PC-3 (cell line): ENCODE data around the gene CLCF1. TPM values are rescaled to one million over a fixed set of nuclear protein-coding genes. Genes with fewer than 3 reads are reported as not detected.
A peak's percentile ranks its signal among the peaks of the same experiment; 100 is the strongest.

Experiments
- ATAC-seq: fragments of 200-7000 bp; cut with Tn5 transposase; 2 replicates; pipeline ENCODE4 v1.9.1; 2020; ENCODE audit warnings: mild to moderate bottlenecking, moderate library complexity
- BruUV-seq: library from RNA; stranded (reverse); fragments of 400-500 nt; replicated peaks from 2 replicates; lab custom pipeline; 2021; lab: Mats Ljungman, UMichigan
- CTCF ChIA-PET: fragments of 300-600 bp; sonication (Branson Sonifier 250); formaldehyde crosslinking; loops from one replicate; lab custom pipeline; 2022; ENCODE audit warnings: antibody characterized with exemption; lab: Charles Lee
- POLR2A ChIA-PET: fragments of 300-600 bp; sonication (Branson Sonifier 250); formaldehyde crosslinking; loops from one replicate; lab custom pipeline; 2022; ENCODE audit warnings: antibody characterized with exemption; ENCODE audit not compliant: unreplicated experiment; lab: Charles Lee
- DNase-seq: peaks from one replicate; pipeline ENCODE4 v3.0.0-alpha.2; 2015
- H2AFZ ChIP-seq: fragments of 300-600 bp; sonication (generic); 2 replicates; pipeline ENCODE4 v1.6.0; 2016; ENCODE audit warnings: antibody characterized with exemption, low read length
- H3F3A ChIP-seq: fragments of 300-600 bp; sonication (generic); one replicate; pipeline ENCODE4 v1.6.0; 2017; ENCODE audit warnings: antibody characterized with exemption, low read length, control low read depth, mild to moderate bottlenecking; ENCODE audit not compliant: unreplicated experiment
- H3K27ac ChIP-seq: fragments of 300-600 bp; sonication (generic); 2 replicates; pipeline ENCODE4 v1.5.1; 2016; ENCODE audit warnings: mild to moderate bottlenecking, low read length
- H3K27me3 ChIP-seq: fragments of 300-600 bp; sonication (generic); 2 replicates; pipeline ENCODE4 v1.6.1; 2016; ENCODE audit warnings: low read length, mixed read lengths
- H3K36me3 ChIP-seq: fragments of 300-600 bp; sonication (generic); 2 replicates; pipeline ENCODE4 v1.6.1; 2016; ENCODE audit warnings: low read depth, mixed run types, low read length, mixed read lengths
- H3K4me1 ChIP-seq: fragments of 300-600 bp; sonication (generic); 2 replicates; pipeline ENCODE4 v1.5.1; 2016; ENCODE audit warnings: low read length; ENCODE audit not compliant: insufficient read depth
- H3K4me2 ChIP-seq: fragments of 300-600 bp; sonication (generic); 2 replicates; pipeline ENCODE4 v1.6.0; 2016; ENCODE audit warnings: low read length
- H3K4me3 ChIP-seq: fragments of 300-600 bp; sonication (generic); 2 replicates; pipeline ENCODE4 v1.5.1; 2016; ENCODE audit warnings: mild to moderate bottlenecking, low read length, mixed read lengths
- H3K79me2 ChIP-seq: fragments of 300-600 bp; sonication (generic); 2 replicates; pipeline ENCODE4 v1.6.1; 2017; ENCODE audit warnings: low read length, mixed read lengths
- H3K9ac ChIP-seq: fragments of 300-600 bp; sonication (generic); 2 replicates; pipeline ENCODE4 v1.6.0; 2016; ENCODE audit warnings: mild to moderate bottlenecking, low read length
- H3K9me2 ChIP-seq: fragments of 300-600 bp; sonication (generic); replicated peaks from 2 replicates; pipeline ENCODE4 v1.6.1; 2016; ENCODE audit warnings: mixed run types, low read length, mixed read lengths
- H3K9me3 ChIP-seq: fragments of 300-600 bp; sonication (generic); 2 replicates; pipeline ENCODE4 v1.6.1; 2016; ENCODE audit warnings: low read length, mixed read lengths
- H4K20me1 ChIP-seq: fragments of 300-600 bp; sonication (generic); 2 replicates; pipeline ENCODE4 v1.6.1; 2016; ENCODE audit warnings: low read length, mixed read lengths
- CTCF ChIP-seq: fragments of 300-600 bp; sonication (generic); conservative IDR thresholded peaks from 2 replicates; pipeline ENCODE4 v1.5.1; 2017; ENCODE audit warnings: antibody characterized with exemption, low read depth, mild to moderate bottlenecking, low read length
- EZH2 ChIP-seq: fragments of 300-600 bp; sonication (generic); IDR thresholded peaks from one replicate; pipeline ENCODE4 v1.6.1; 2017; ENCODE audit warnings: antibody characterized with exemption, mild to moderate bottlenecking, low read length; ENCODE audit not compliant: unreplicated experiment
- EZH2phosphoT487 ChIP-seq: fragments of 300-600 bp; sonication (generic); IDR thresholded peaks from 2 replicates; pipeline ENCODE4 v1.6.1; 2018; ENCODE audit warnings: mild to moderate bottlenecking, antibody characterized with exemption, low read length, borderline replicate concordance
- intact Hi-C: fragments of 100-400 bp; cut with micrococcal nuclease; formaldehyde crosslinking; loops from 2 replicates; pipeline ENCODE4 v1.9.0; 2023
- total RNA-seq: library from RNA; depleted of rRNA; stranded (reverse); fragments of >200 nt; gene quantifications from 2 replicates; pipeline ENCODE4 v1.2.3, GENCODE V29; 2014

CLCF1 gene
- total RNA-seq, 1 experiment from 2014 or later, result 48.3 TPM

- Histone ChIP-seq H2AFZ (no peak overlapping the region), H3K9ac (0 out of 2 replicates have a peak overlapping the region, but pooled peaks have one; percentile 8), H3K4me3 (no peak overlapping the region), H4K20me1 (no peaks in the 10 kb centered on the region), H3K36me3 (no peaks in the 10 kb centered on the region), H3K9me3 (no peaks in the 10 kb centered on the region), H3K27me3 (no peaks in the 10 kb centered on the region), H3K9me2 (no peaks in the 10 kb centered on the region), H3K4me1 (peaks cover 60% of the 10 kb centered on the region), H3K4me2 (peak overlapping the region; percentile 40), H3K27ac (peak overlapping the region; percentile 56), H3F3A (peaks cover 16% of the 10 kb centered on the region), H3K79me2 (peaks cover 14% of the 10 kb centered on the region)
- ATAC-seq (peak; percentile 4; the same call in 1 of the 2 replicates), DNase-seq (peak; percentile 94)
- POLR2A ChIA-PET, result interaction anchor here (0.6 kb wide), 1 partner anchor 29 kb away, joined by 14 read pairs; no protein-coding TSS in a partner anchor
- peak; percentile 97 for TF ChIP-seq CTCF
- no peak for TF ChIP-seq EZH2phosphoT487
- no peak for TF ChIP-seq EZH2
- CTCF ChIA-PET, result interaction anchor here (0.5 to 1.6 kb wide), 11 partner anchors 11 to 295 kb away, joined by 3 to 26 read pairs (median 4); partner anchors contain the start of genes CLCF1, PPP1CA and RAD9A
- intact Hi-C loops, result loop anchor here (1.0 kb wide), 1 partner anchor 31 kb away; no protein-coding TSS in a partner anchor
- BruUV-seq, result no TSS peak
Observed at GRCh38 chr11:67351275-67352005, 22.0 kb downstream of the CLCF1 start.

- no peak overlapping the region for H3K4me2 ChIP-seq
- TF ChIP-seq EZH2, result no peak
- TF ChIP-seq CTCF, result no peak
- no peak for TF ChIP-seq EZH2phosphoT487
Observed at GRCh38 chr11:67349928-67350465, 23.4 kb downstream of the CLCF1 start.

GRCh38 chr11:67349457-67349856 is 23.9 kb downstream of the CLCF1 start:
- DNase-seq (no peak), ATAC-seq (no peak)
- Histone ChIP-seq H3K4me3 (no peak overlapping the region), H3K9ac (no peak overlapping the region), H3K27ac (no peak overlapping the region), H3K4me1 (peaks cover 59% of the 10 kb centered on the region), H3K9me3 (no peaks in the 10 kb centered on the region), H4K20me1 (no peaks in the 10 kb centered on the region), H3F3A (peaks cover 15% of the 10 kb centered on the region), H3K79me2 (peaks cover 14% of the 10 kb centered on the region), H3K27me3 (no peaks in the 10 kb centered on the region), H3K9me2 (no peaks in the 10 kb centered on the region), H3K36me3 (no peaks in the 10 kb centered on the region), H2AFZ (no peak overlapping the region), H3K4me2 (no peak overlapping the region)
- ChIA-PET CTCF (no interaction called here), POLR2A (no interaction called here)
- TF ChIP-seq CTCF, result no peak
- no peak for TF ChIP-seq EZH2phosphoT487
- no peak for TF ChIP-seq EZH2
- intact Hi-C loops, result no loop called here
- BruUV-seq, result no TSS peak

More at GRCh38 chr11:67349928-67350465, 23.4 kb downstream of the CLCF1 start:
- Histone ChIP-seq H3K9ac (no peak overlapping the region), H3K9me2 (no peaks in the 10 kb centered on the region), H3K4me3 (no peak overlapping the region), H3K27me3 (no peaks in the 10 kb centered on the region), H3K4me1 (peaks cover 57% of the 10 kb centered on the region), H3K79me2 (peaks cover 14% of the 10 kb centered on the region), H3K9me3 (no peaks in the 10 kb centered on the region), H3K27ac (no peak overlapping the region), H3K36me3 (no peaks in the 10 kb centered on the region), H4K20me1 (no peaks in the 10 kb centered on the region), H2AFZ (no peak overlapping the region), H3F3A (peaks cover 18% of the 10 kb centered on the region)
- BruUV-seq, result no TSS peak
- POLR2A ChIA-PET, result no interaction called here
- no peak for DNase-seq
- CTCF ChIA-PET, result no interaction called here
- ATAC-seq, result no peak
- intact Hi-C loops, result no loop called here
